Hepatocyte (in vitro differentiated cells): ENCODE measurements around the gene HPF1.

Experiments used
- EZH2phosphoT487 ChIP-seq: fragments of 200-600 bp; sonication (generic); IDR thresholded peaks from one replicate; pipeline ENCODE4 v1.6.1; 2018; ENCODE audit warnings: antibody characterized with exemption, mild to moderate bottlenecking, low read depth, moderate library complexity; ENCODE audit not compliant: unreplicated experiment, severe bottlenecking
- TF ChIP-seq, protein P1 (sequence below): fragments of 200-600 bp; sonication (generic); IDR thresholded peaks from 2 replicates; pipeline ENCODE4 v1.5.1; 2016; ENCODE audit warnings: antibody characterized with exemption, mild to moderate bottlenecking; ENCODE audit not compliant: poor library complexity

DNA sequence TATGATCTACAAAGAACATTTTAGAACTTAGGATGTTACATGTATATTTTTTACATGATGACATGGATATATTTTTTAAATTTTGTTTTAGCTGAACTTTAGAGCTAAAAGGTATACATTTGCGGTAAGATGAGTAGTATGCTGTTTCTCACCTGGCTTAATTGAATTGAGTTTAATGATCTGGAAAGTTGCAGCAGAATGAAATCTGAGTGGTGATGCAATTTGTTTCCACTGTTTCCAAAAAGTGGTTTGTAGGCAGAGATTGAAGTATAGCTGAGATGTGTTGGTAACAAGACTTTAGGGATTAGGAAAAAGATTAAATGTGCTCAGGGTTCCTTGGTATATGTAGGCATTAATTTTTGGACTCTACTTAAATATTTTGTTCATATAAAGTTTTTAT, 68.1 kb downstream of the HPF1 start:
- TF ChIP-seq, protein P1, sequence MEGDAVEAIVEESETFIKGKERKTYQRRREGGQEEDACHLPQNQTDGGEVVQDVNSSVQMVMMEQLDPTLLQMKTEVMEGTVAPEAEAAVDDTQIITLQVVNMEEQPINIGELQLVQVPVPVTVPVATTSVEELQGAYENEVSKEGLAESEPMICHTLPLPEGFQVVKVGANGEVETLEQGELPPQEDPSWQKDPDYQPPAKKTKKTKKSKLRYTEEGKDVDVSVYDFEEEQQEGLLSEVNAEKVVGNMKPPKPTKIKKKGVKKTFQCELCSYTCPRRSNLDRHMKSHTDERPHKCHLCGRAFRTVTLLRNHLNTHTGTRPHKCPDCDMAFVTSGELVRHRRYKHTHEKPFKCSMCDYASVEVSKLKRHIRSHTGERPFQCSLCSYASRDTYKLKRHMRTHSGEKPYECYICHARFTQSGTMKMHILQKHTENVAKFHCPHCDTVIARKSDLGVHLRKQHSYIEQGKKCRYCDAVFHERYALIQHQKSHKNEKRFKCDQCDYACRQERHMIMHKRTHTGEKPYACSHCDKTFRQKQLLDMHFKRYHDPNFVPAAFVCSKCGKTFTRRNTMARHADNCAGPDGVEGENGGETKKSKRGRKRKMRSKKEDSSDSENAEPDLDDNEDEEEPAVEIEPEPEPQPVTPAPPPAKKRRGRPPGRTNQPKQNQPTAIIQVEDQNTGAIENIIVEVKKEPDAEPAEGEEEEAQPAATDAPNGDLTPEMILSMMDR, result no peak
- no peak for TF ChIP-seq EZH2phosphoT487
